C4-2B (cell line): ENCODE results near the gene HIF1A.
A peak's percentile ranks its signal among the peaks of the same experiment; 100 is the strongest.
"Not testable (repeated sequence)": the region's sequence is repeated elsewhere in the genome, so short reads cannot be mapped to it uniquely, and the experiment has no call there.

ENCODE experiments used
- H3K27ac ChIP-seq: fragments of 450-650 bp; 2 replicates; pipeline ENCODE4 v1.5.1; 2017
- ZFX ChIP-seq: fragments of 450-650 bp; IDR thresholded peaks from 2 replicates; pipeline ENCODE4 v1.6.1; 2017
- TF ChIP-seq, protein P1 (sequence below): fragments of 450-650 bp; conservative IDR thresholded peaks from 2 replicates; pipeline ENCODE4 v1.5.1; 2017; ENCODE audit warnings: mild to moderate bottlenecking

HIF1A gene

DNA sequence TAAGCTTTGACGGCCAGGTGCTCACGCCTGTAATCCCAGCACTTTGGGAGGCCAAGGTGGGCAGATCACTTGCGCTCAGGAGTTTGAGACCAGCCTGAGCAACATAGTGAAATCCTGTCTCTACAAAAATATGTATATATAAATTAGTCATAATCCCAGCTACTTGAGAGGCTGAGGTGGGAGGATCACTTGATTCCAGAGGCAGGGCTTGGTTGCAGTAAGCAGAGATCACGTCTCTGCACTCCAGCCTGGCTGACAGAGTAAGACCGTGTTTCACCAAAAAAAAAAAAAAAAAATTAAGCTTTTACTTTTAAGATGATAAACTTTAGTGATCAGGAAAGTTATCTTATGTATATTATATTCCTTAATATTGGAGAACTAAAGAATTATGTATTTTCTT is 48.9 kb downstream of the HIF1A start:
- no peak for TF ChIP-seq ZFX
- TF ChIP-seq, protein P1, sequence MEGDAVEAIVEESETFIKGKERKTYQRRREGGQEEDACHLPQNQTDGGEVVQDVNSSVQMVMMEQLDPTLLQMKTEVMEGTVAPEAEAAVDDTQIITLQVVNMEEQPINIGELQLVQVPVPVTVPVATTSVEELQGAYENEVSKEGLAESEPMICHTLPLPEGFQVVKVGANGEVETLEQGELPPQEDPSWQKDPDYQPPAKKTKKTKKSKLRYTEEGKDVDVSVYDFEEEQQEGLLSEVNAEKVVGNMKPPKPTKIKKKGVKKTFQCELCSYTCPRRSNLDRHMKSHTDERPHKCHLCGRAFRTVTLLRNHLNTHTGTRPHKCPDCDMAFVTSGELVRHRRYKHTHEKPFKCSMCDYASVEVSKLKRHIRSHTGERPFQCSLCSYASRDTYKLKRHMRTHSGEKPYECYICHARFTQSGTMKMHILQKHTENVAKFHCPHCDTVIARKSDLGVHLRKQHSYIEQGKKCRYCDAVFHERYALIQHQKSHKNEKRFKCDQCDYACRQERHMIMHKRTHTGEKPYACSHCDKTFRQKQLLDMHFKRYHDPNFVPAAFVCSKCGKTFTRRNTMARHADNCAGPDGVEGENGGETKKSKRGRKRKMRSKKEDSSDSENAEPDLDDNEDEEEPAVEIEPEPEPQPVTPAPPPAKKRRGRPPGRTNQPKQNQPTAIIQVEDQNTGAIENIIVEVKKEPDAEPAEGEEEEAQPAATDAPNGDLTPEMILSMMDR, result no peak
- H3K27ac ChIP-seq, result no peak overlapping the region

DNA sequence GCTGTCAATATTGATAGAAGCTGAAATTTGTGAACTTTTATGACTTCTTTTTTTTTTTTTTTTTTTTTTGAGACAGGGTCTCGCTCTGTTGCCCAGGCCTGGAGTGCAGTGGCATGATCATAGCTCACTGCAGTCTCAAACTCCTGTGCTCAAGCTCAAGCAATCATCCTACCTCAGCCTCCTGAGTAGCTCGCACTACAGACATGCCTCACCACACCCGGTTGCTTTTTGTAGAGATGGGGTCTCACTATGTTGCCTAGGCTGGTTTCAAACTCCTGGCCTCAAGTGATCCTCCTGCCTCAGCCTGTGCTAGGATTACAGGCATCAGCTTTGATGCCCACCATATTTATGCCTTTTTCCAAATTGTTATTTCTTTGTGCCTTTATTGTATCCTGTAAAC is 51.0 kb downstream of the HIF1A start:
- not testable (repeated sequence) for H3K27ac ChIP-seq

DNA sequence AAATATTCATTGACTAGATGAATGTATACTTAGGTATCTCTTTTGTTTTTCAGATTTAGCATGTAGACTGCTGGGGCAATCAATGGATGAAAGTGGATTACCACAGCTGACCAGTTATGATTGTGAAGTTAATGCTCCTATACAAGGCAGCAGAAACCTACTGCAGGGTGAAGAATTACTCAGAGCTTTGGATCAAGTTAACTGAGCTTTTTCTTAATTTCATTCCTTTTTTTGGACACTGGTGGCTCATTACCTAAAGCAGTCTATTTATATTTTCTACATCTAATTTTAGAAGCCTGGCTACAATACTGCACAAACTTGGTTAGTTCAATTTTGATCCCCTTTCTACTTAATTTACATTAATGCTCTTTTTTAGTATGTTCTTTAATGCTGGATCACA is 51.6 kb downstream of the HIF1A start:
- TF ChIP-seq, protein P1, result no peak
- TF ChIP-seq ZFX, result no peak
- no peak overlapping the region for H3K27ac ChIP-seq

DNA sequence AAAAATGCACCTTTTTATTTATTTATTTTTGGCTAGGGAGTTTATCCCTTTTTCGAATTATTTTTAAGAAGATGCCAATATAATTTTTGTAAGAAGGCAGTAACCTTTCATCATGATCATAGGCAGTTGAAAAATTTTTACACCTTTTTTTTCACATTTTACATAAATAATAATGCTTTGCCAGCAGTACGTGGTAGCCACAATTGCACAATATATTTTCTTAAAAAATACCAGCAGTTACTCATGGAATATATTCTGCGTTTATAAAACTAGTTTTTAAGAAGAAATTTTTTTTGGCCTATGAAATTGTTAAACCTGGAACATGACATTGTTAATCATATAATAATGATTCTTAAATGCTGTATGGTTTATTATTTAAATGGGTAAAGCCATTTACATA is 52.0 kb downstream of the HIF1A start:
- no peak overlapping the region for H3K27ac ChIP-seq
- no peak for TF ChIP-seq ZFX
- TF ChIP-seq, protein P1, result no peak

DNA sequence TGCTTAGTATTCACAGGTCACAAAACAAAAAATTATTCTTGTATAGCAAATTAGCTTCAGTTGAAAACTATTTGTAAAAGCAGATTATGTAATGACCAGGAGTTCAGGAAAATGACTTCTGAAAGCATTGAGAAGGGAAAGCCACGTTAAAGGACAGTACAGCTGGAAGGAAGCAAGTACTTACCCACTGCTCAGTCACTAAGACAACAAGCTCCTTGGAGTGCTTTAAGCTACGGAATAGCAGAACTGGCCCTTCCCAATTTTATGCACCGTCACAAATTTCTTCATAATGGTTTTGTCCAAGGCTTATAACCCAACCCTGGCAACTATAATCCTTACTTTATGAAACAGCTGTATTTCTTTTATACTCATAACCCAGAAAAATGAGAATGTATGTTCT is 54.0 kb downstream of the HIF1A start:
- no peak overlapping the region for H3K27ac ChIP-seq
- TF ChIP-seq ZFX, result no peak

DNA sequence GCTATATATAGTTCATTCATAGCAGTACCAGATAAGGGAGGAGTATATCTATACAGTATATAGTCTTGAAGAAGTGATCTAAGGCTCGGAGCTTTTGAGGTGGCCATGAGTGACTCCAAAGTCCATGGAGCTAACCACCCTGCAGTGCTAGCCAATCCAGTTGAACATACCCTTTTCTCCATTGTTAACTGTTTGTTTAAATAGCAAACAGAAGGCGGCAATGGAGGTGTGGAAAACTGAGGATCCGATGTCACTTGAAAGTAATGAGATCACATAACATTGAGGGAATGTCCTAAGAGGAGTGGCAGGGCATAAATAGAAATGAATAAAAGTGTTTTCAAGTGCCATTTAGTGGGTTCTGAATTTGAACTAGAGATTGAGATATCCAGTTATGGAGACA is 54.6 kb downstream of the HIF1A start:
- no peak overlapping the region for H3K27ac ChIP-seq
- no peak for TF ChIP-seq ZFX
- TF ChIP-seq, protein P1, result no peak

DNA sequence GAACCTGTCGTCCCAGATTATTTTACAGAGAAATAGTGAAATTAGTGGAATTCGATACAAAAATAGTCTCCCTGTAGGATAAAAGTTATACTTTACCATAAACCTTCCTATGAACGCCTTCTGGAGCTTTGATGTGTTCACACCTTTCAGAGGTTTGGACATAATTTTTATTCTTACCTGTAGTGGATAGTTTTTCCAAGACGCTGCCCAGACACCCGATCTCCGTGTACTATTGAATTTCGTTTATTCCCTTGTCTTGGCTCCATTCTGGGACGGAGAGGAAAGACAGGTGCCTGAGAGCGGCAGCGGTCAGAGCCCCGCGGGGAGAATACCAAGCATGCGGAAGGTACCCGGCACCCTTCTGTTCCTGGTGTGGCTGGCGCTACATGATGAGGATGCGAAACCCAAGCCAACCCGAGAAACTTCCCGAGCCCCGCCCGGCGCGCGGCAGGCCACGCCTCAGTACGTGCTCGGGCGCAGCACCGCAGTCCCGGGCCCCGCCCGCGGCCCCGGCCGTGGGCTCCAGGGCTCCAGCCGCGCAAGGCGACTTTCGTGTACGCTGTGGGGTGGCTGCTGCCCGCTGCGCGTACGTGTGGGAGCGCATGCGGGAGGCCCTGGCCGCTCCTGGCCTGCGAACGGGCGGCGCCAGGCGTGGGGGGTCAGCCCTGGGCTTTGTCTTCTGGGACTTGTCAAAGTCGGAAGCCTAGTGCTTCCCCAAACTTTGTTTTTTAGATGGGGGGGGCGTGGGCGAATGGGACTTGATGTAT is 55.6 kb downstream of the HIF1A start:
- peak overlapping the region; percentile 35 for H3K27ac ChIP-seq
- TF ChIP-seq, protein P1, result no peak
- no peak for TF ChIP-seq ZFX

DNA sequence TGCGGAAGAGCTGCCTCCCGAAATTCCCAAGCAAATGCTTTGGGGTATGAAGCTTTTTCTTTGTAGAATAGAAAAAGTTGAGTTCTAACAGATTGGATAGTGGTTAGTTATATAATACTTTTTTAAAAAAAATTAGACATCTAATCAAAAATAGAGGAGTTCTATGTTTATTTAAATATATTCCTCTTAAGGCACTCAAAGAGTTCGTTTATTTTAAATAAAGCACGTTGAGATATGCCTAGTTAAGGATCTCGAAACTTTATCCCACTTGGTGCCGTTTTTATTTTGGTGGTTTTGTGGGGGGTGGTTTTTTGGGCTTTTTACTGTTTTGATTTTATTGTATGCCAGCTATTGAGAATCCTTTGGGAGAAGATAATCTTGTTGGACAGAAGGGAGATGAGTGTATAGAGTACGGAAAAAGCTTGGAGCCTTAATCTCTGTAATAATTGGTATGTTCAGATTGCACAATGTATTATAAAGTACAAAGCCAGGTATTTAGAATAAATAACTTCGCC is 56.2 kb downstream of the HIF1A start:
- peak overlapping the region; percentile 35 for H3K27ac ChIP-seq
- TF ChIP-seq ZFX, result no peak
- TF ChIP-seq, protein P1, result no peak
